ENCODE data around the gene ARHGAP10. TPM values are rescaled to one million over a fixed set of nuclear protein-coding genes. Genes with fewer than 3 reads are reported as not detected.

Gene ARHGAP10
- total RNA-seq, 4 donors from 2014 or later = 26.5 to 117 (median 29.7) TPM

- Histone ChIP-seq H3K36me3 (no peaks in the 10 kb centered on the region), H3K27me3 (no peaks in the 10 kb centered on the region), H3K4me1 (peaks cover 0 to 77% (median 22%) of the 10 kb centered on the region in 3 donors), H3K9me3 (no peaks in the 10 kb centered on the region), H3K4me3 (no peak overlapping the region), H3K27ac (peak overlapping the region in 1 of 4 donors; percentile 60)
- intact Hi-C loops (cut with DNase I) = no loop called here
- no peak for TF ChIP-seq CTCF (IDR thresholded peaks at IDR 0.05)
- TF ChIP-seq POLR2A (IDR thresholded peaks at IDR 0.05) = no peak
- DNase-seq = no peak
- WGBS, 2 donors = 85 to 88% methylated on average over 4 of the region's 4 CpGs
These were observed 21.2 kb downstream of the ARHGAP10 start for GRCh38 chr4:147753047-147753446.

- H3K4me1 ChIP-seq = peaks cover 0 to 70% (median 22%) of the 10 kb centered on the region in 3 donors
- H3K9me3 ChIP-seq = no peaks in the 10 kb centered on the region
- no peaks in the 10 kb centered on the region for H3K36me3 ChIP-seq
- WGBS, 2 donors = 23 to 32% methylated on average over 3 of the region's 3 CpGs
- no peak for DNase-seq
- H3K27ac ChIP-seq = peak overlapping the region; percentile 17 to 74 (median 42)
- intact Hi-C loops (cut with DNase I) = no loop called here
- H3K27me3 ChIP-seq = no peaks in the 10 kb centered on the region
- no peak overlapping the region for H3K4me3 ChIP-seq
- TF ChIP-seq CTCF (IDR thresholded peaks at IDR 0.05) (no peak), POLR2A (IDR thresholded peaks at IDR 0.05) (no peak)
These were observed 22.2 kb downstream of the ARHGAP10 start for GRCh38 chr4:147754037-147754445.

GRCh38 chr4:147755561-147756295, 23.8 kb downstream of the ARHGAP10 start:
- Histone ChIP-seq H3K27ac (peak overlapping the region; percentile 15 to 74 (median 55)), H3K9me3 (no peaks in the 10 kb centered on the region), H3K27me3 (no peaks in the 10 kb centered on the region), H3K4me1 (peaks cover 0 to 68% (median 17%) of the 10 kb centered on the region in 3 donors), H3K4me3 (peak overlapping the region in 1 of 4 donors; percentile 6), H3K36me3 (no peaks in the 10 kb centered on the region)
- TF ChIP-seq POLR2A (IDR thresholded peaks at IDR 0.05) (no peak), CTCF (IDR thresholded peaks at IDR 0.05) (no peak)
- WGBS, 2 donors = 57 to 65% methylated on average over 3 of the region's 3 CpGs
- intact Hi-C loops (cut with DNase I) = no loop called here
- no peak for DNase-seq

DNA sequence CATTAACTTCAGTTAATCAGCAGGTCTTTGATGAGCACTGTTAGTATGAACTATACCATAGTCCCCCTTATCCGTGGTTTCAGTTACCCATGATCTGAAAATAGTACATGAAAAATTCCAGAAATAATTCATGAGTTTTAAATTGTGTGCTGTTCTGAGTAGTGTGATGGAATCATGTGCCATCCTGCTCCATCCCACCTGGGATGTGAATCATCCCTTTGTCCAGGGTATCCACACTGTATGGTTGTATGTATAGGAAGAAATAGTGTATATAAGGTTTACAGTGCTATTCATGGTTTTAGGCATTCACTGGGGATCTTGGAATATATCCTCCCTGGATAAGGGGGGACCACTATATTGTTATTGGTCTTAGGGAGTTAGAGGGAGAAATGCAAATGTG, 24.5 kb downstream of the ARHGAP10 start:
- Histone ChIP-seq H3K27ac (peak overlapping the region in 3 of 4 donors; percentile 47 to 74 (median 60)), H3K36me3 (no peaks in the 10 kb centered on the region), H3K4me1 (peaks cover 0 to 68% (median 17%) of the 10 kb centered on the region in 3 donors), H3K27me3 (no peaks in the 10 kb centered on the region), H3K9me3 (no peaks in the 10 kb centered on the region), H3K4me3 (no peak overlapping the region)
- no peak for DNase-seq
- WGBS, 2 donors = 65 to 75% methylated on average over 1 of the region's 1 CpG
- no peak for TF ChIP-seq CTCF (IDR thresholded peaks at IDR 0.05)
- no peak for TF ChIP-seq POLR2A (IDR thresholded peaks at IDR 0.05)
- intact Hi-C loops (cut with DNase I) = no loop called here

DNA sequence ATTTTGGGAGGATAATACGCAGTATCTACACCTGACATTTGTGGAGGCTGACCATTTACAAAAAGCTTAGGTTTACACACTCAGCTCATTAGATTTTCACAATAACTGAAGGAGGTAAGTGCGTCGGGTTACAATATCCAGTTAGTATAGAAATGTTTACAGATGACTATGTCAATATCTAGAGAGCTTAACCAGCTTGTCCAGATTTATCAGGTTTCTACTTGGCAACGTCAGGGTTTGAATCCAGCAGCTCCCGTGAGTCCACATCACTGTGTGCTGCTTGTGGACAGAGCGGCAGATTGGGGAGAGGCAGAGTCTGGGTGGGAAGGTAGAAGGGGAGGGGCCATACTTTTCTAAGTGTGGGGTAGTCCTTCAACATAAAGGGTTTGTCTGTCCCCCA, 28.3 kb downstream of the ARHGAP10 start:
- no peaks in the 10 kb centered on the region for H3K9me3 ChIP-seq
- H3K27ac ChIP-seq = peak overlapping the region; percentile 24 to 68 (median 53)
- WGBS, 2 donors = 65 to 75% methylated on average over 6 of the region's 6 CpGs
- H3K27me3 ChIP-seq = no peaks in the 10 kb centered on the region
- DNase-seq = no peak
- H3K4me1 ChIP-seq = peaks cover 0 to 66% (median 10%) of the 10 kb centered on the region in 3 donors
- intact Hi-C loops (cut with DNase I) = no loop called here
- no peak overlapping the region for H3K4me3 ChIP-seq
- H3K36me3 ChIP-seq = no peaks in the 10 kb centered on the region
- TF ChIP-seq CTCF (IDR thresholded peaks at IDR 0.05) (no peak), POLR2A (IDR thresholded peaks at IDR 0.05) (no peak)

Measured in esophagus squamous epithelium (tissue), 5 donors.